Neuronal stem cell (in vitro differentiated cells): ENCODE measurements around the gene BCHE.

Experiments
- DNase-seq: peaks from one replicate; pipeline ENCODE4 v3.0.0-alpha.2; 2013; ENCODE audit warnings: low spot score
- H2AFZ ChIP-seq: one replicate; pipeline ENCODE4 v1.6.1; 2013; ENCODE audit warnings: mild to moderate bottlenecking, low read length, inconsistent platforms
- H2AK5ac ChIP-seq: 2 replicates; pipeline ENCODE4 v1.6.1; 2013; ENCODE audit warnings: low read depth, mild to moderate bottlenecking, inconsistent platforms, low read length, moderate library complexity, mixed read lengths
- H2BK120ac ChIP-seq: 2 replicates; pipeline ENCODE4 v1.6.1; 2013; ENCODE audit warnings: low read depth, mild to moderate bottlenecking, inconsistent platforms, low read length, moderate library complexity, mixed read lengths
- H2BK12ac ChIP-seq: one replicate; pipeline ENCODE4 v1.6.1; 2013; ENCODE audit warnings: low read length, inconsistent platforms
- H2BK15ac ChIP-seq: 2 replicates; pipeline ENCODE4 v1.6.1; 2013; ENCODE audit warnings: mild to moderate bottlenecking, low read length, inconsistent platforms, mixed read lengths
- H2BK5ac ChIP-seq: one replicate; pipeline ENCODE4 v1.6.1; 2013; ENCODE audit warnings: inconsistent platforms, mild to moderate bottlenecking, low read length, moderate library complexity
- H3K14ac ChIP-seq: one replicate; pipeline ENCODE4 v1.6.1; 2013; ENCODE audit warnings: low read length, inconsistent platforms
- H3K18ac ChIP-seq: 2 replicates; pipeline ENCODE4 v1.6.1; 2013; ENCODE audit warnings: low read length, inconsistent platforms
- H3K23ac ChIP-seq: 2 replicates; pipeline ENCODE4 v1.6.1; 2013; ENCODE audit warnings: low read depth, mild to moderate bottlenecking, mixed read lengths, low read length, inconsistent platforms; ENCODE audit not compliant: poor library complexity
- H3K27ac ChIP-seq: replicated peaks from 3 replicates; pipeline ENCODE4 v1.5.1; 2013; ENCODE audit warnings: low read length, inconsistent platforms
- H3K27me3 ChIP-seq, 3 experiments: 2 replicates each; pipeline ENCODE4 v1.6.1; 2013; ENCODE audit warnings: low read length in 3 of 3, mild to moderate bottlenecking in 2 of 3, inconsistent platforms in 1 of 3, low read depth in 1 of 3, mixed read lengths in 1 of 3, moderate library complexity in 1 of 3; ENCODE audit not compliant: control insufficient read depth in 3 of 3, insufficient read depth in 3 of 3
- H3K36me3 ChIP-seq, 2 donors: replicated peaks in 1 of 2; 2 replicates each; pipeline ENCODE4 v1.6.1; 2013; ENCODE audit warnings: low read length in 2 of 2; ENCODE audit not compliant: control insufficient read depth in 2 of 2, insufficient read depth in 2 of 2
- H3K4ac ChIP-seq: 2 replicates; pipeline ENCODE4 v1.6.1; 2013; ENCODE audit warnings: inconsistent platforms, mild to moderate bottlenecking, low read length, moderate library complexity
- H3K4me1 ChIP-seq, 2 donors: 1 replicate in 1 of 2; 2 replicates in 1 of 2; pipeline ENCODE4 v1.6.1; 2013; ENCODE audit warnings: low read length in 2 of 2, low read depth in 1 of 2; ENCODE audit not compliant: control insufficient read depth in 2 of 2, insufficient read depth in 1 of 2
- H3K4me2 ChIP-seq: one replicate; pipeline ENCODE4 v1.6.1; 2013; ENCODE audit warnings: mild to moderate bottlenecking, low read length, inconsistent platforms; ENCODE audit not compliant: insufficient read depth, poor library complexity, severe bottlenecking
- H3K4me3 ChIP-seq, 2 donors: 2 replicates each; pipeline ENCODE4 v1.5.1; 2013; ENCODE audit warnings: low read length in 2 of 2, mild to moderate bottlenecking in 2 of 2, inconsistent platforms in 1 of 2, moderate library complexity in 1 of 2
- H3K79me1 ChIP-seq: one replicate; pipeline ENCODE4 v1.6.1; 2013; ENCODE audit warnings: low read depth, mild to moderate bottlenecking, inconsistent platforms, low read length, moderate library complexity
- H3K9ac ChIP-seq: one replicate; pipeline ENCODE4 v1.6.1; 2013; ENCODE audit warnings: mild to moderate bottlenecking, low read depth, low read length, inconsistent platforms; ENCODE audit not compliant: poor library complexity
- H3K9me3 ChIP-seq, 2 donors: replicated peaks in 1 of 2; 2 replicates each; pipeline versions ENCODE3 to v1.6.1; 2013; ENCODE audit warnings: low read length in 2 of 2, mild to moderate bottlenecking in 2 of 2, inconsistent platforms in 1 of 2, low read depth in 1 of 2, mixed read lengths in 1 of 2, moderate library complexity in 1 of 2; ENCODE audit not compliant: control insufficient read depth in 2 of 2, insufficient read depth in 1 of 2
- H4K8ac ChIP-seq: one replicate; pipeline ENCODE4 v1.6.1; 2013; ENCODE audit warnings: low read depth, mild to moderate bottlenecking, inconsistent platforms, low read length, moderate library complexity
- H4K91ac ChIP-seq: one replicate; pipeline ENCODE4 v1.6.1; 2013; ENCODE audit warnings: low read length, low read depth, mild to moderate bottlenecking, inconsistent platforms; ENCODE audit not compliant: poor library complexity
- WGBS, 2 donors: extraction: QIAGEN DNeasy Blood & Tissue Kit; methylation state at CpG; one replicate each; pipeline ENCODE4 v1.1.7; 2013; ENCODE audit warnings: missing lambda C conversion rate in 2 of 2, mixed read lengths in 1 of 2; ENCODE audit not compliant: insufficient read length in 2 of 2, insufficient replicate concordance in 1 of 2; ENCODE audit errors: extremely low coverage in 2 of 2; 5-methylcytosine and 5-hydroxymethylcytosine counted together

BCHE gene

DNA sequence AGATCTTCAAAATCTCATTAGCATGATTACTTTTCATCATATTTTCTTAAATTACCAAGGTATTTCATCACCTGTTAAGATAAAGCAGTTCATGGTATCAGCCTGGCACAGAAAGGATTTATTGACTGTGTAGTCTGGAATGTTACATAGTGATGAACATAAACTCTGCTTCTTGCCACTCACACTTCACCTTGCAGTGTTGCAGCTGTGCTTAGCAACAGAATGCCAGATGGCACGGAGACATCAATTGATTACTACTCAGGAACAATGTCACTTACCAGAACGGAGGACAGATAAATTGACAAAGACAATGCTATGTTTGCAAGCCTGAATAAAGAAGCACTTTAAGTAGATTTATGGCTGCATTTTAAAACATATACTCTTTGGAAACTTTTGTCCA lies 15.0 kb upstream of the BCHE start:
- no peak overlapping the region for H4K8ac ChIP-seq
- no peak overlapping the region for H2AK5ac ChIP-seq
- no peak overlapping the region for H2BK12ac ChIP-seq
- no peaks in the 10 kb centered on the region for H3K79me1 ChIP-seq
- H4K91ac ChIP-seq = no peak overlapping the region
- H3K4me3 ChIP-seq = no peak overlapping the region
- no peaks in the 10 kb centered on the region for H3K27me3 ChIP-seq
- no peaks in the 10 kb centered on the region for H3K9me3 ChIP-seq
- no peak overlapping the region for H3K23ac ChIP-seq
- no peak overlapping the region for H3K18ac ChIP-seq
- H3K4me1 ChIP-seq = peaks cover 0 to 2% of the 10 kb centered on the region in 2 donors
- H3K4me2 ChIP-seq = no peak overlapping the region
- H2BK5ac ChIP-seq = no peak overlapping the region
- no CpG with 5 or more reads among the region's 2 CpGs for WGBS, 2 donors
- no peak overlapping the region for H3K14ac ChIP-seq
- H3K27ac ChIP-seq = no peak overlapping the region
- H3K36me3 ChIP-seq = no peaks in the 10 kb centered on the region
- H3K9ac ChIP-seq = no peak overlapping the region
- no peak for DNase-seq
- no peak overlapping the region for H2BK15ac ChIP-seq
- no peak overlapping the region for H2AFZ ChIP-seq
- H3K4ac ChIP-seq = no peak overlapping the region
- no peak overlapping the region for H2BK120ac ChIP-seq

DNA sequence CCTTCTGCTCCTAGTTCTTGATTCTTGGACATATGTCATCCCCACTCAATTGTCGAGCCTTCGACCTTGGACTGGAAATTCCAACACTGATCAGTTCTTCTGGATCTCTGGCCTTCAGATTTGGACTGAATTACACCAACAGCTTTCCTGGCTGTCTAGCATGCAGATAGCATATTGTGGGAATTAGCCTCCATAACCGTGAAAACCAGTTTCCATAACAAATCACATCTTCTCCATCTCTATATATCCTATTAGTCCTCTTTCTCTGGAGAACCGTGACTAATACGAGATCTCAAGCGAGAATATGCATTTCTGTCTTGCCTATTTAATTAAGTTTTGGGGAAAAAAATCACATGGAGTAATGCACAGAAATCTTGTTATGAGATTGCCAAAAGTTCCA lies 8.8 kb upstream of the BCHE start:
- no peak overlapping the region for H3K14ac ChIP-seq
- no peak overlapping the region for H3K23ac ChIP-seq
- H3K27me3 ChIP-seq = no peaks in the 10 kb centered on the region
- no peak overlapping the region for H4K91ac ChIP-seq
- no peak overlapping the region for H2BK12ac ChIP-seq
- H3K79me1 ChIP-seq = no peaks in the 10 kb centered on the region
- H3K27ac ChIP-seq = no peak overlapping the region
- no peak overlapping the region for H2BK5ac ChIP-seq
- no peaks in the 10 kb centered on the region for H3K9me3 ChIP-seq
- H3K4ac ChIP-seq = no peak overlapping the region
- H3K4me1 ChIP-seq = no peaks in the 10 kb centered on the region
- no peak overlapping the region for H3K4me3 ChIP-seq
- H2BK15ac ChIP-seq = no peak overlapping the region
- no peak overlapping the region for H4K8ac ChIP-seq
- DNase-seq = no peak
- no peak overlapping the region for H2AK5ac ChIP-seq
- no peak overlapping the region for H3K18ac ChIP-seq
- H2BK120ac ChIP-seq = no peak overlapping the region
- H3K4me2 ChIP-seq = no peak overlapping the region
- no peaks in the 10 kb centered on the region for H3K36me3 ChIP-seq
- no peak overlapping the region for H2AFZ ChIP-seq
- no CpG with 5 or more reads among the region's 6 CpGs for WGBS, 2 donors
- no peak overlapping the region for H3K9ac ChIP-seq

DNA sequence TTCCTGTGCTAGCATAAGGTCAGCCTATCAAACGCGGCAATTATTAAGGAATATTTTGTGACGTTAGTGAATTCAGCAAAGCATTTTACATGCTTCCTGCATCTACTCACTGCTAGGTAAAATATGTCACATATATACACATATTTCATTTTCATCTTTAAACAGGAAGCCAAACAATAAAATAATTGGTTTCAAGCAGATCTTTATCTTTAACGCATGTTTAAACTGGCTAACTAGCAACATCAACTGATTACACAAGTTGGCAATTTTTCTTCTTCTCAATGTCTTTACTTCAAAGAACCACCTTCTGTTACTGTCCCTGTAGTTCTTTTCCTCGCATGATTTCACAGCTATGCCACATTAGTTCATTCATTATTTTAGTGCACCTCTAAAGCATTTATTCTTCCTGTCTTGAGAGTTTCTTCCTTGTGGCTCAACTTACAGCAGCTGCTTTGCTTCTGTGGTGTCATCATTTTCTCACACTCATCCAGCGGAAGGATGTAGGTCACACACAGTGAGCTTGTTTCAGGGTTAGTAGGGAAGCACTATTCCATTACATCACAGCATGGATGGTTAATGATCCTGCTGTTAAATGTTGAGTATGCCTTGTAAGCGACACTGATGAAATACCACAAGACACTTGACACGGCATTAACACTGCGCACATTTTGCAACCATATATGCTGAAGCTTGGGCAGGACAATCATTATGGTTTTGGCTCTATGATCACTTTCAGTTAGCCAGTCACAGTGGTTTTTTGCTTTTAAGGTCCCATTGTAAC lies 2.3 kb upstream of the BCHE start:
- Histone ChIP-seq H3K79me1 (no peaks in the 10 kb centered on the region), H3K9me3 (no peaks in the 10 kb centered on the region), H3K4me3 (no peak overlapping the region), H2BK120ac (no peak overlapping the region), H2AK5ac (no peak overlapping the region), H3K23ac (no peak overlapping the region), H3K14ac (no peak overlapping the region), H4K91ac (no peak overlapping the region), H3K18ac (no peak overlapping the region), H3K27ac (no peak overlapping the region), H3K36me3 (no peaks in the 10 kb centered on the region), H3K4me2 (no peak overlapping the region), H3K4me1 (peaks cover 2 to 3% of the 10 kb centered on the region in 2 donors), H2BK12ac (no peak overlapping the region), H2AFZ (peak overlapping the region; percentile 39), H3K4ac (no peak overlapping the region), H2BK5ac (no peak overlapping the region), H3K9ac (no peak overlapping the region), H2BK15ac (no peak overlapping the region), H4K8ac (no peak overlapping the region), H3K27me3 (no peaks in the 10 kb centered on the region)
- WGBS, 2 donors = no CpG with 5 or more reads among the region's 9 CpGs
- no peak for DNase-seq

DNA sequence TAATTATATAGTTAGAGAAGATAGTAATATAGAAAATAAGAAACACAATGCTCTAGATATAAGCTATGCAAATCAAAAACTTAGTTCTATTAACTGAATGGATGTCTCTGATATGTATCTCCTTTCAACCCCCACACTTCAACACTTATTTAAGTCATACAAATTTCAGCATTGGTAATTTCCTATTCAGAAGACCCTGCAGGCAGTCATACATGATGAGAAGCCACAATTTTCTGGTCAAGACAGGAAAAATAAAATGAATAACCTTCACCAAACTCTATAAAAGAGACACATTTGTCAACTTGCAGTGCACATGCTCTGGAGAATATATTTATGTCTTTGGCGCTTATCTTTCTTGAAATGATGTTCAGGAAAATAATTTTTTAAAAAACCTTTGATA lies 578 bp upstream of the BCHE start:
- DNase-seq = no peak
- H3K4ac ChIP-seq = no peak overlapping the region
- no CpG with 5 or more reads among the region's 1 CpG for WGBS, 2 donors

More for the DNA sequence above, 578 bp upstream of the BCHE start:
- Histone ChIP-seq H4K91ac (no peak overlapping the region), H3K79me1 (no peaks in the 10 kb centered on the region), H3K4me3 (no peak overlapping the region), H3K27ac (no peak overlapping the region), H2AK5ac (no peak overlapping the region), H4K8ac (no peak overlapping the region), H3K9me3 (no peaks in the 10 kb centered on the region), H3K14ac (no peak overlapping the region), H2BK12ac (no peak overlapping the region), H3K4me2 (no peak overlapping the region), H3K27me3 (no peaks in the 10 kb centered on the region), H2BK5ac (no peak overlapping the region), H2AFZ (peak overlapping the region; percentile 79), H3K4me1 (peaks cover 2 to 3% of the 10 kb centered on the region in 2 donors), H3K18ac (no peak overlapping the region), H3K9ac (no peak overlapping the region), H3K23ac (no peak overlapping the region), H3K36me3 (no peaks in the 10 kb centered on the region), H2BK15ac (no peak overlapping the region), H2BK120ac (no peak overlapping the region)
